ENCODE data around the gene RELN.

DNA sequence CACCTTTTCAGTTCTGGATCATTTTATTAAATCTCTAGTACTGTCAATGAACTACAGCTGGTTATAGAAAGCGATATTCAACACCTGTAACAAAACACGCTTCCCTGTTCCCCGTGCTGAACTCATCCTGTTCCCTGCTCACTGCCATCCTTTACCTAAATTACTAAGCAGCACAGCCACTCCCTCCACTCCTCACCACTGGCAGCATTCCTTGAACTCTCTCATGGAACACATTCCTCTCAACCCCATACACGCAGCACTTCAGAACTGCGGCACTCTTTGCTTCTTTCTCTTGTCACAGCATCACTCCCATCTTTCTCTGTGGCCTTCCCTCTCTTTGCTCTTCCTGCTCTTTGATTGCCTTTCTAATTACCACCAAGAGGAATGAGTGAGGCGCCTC is 27.4 kb downstream of the RELN start:
- TF ChIP-seq, protein P1, sequence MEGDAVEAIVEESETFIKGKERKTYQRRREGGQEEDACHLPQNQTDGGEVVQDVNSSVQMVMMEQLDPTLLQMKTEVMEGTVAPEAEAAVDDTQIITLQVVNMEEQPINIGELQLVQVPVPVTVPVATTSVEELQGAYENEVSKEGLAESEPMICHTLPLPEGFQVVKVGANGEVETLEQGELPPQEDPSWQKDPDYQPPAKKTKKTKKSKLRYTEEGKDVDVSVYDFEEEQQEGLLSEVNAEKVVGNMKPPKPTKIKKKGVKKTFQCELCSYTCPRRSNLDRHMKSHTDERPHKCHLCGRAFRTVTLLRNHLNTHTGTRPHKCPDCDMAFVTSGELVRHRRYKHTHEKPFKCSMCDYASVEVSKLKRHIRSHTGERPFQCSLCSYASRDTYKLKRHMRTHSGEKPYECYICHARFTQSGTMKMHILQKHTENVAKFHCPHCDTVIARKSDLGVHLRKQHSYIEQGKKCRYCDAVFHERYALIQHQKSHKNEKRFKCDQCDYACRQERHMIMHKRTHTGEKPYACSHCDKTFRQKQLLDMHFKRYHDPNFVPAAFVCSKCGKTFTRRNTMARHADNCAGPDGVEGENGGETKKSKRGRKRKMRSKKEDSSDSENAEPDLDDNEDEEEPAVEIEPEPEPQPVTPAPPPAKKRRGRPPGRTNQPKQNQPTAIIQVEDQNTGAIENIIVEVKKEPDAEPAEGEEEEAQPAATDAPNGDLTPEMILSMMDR (IDR thresholded peaks at IDR 0.05) = no peak
- no peak for TF ChIP-seq POLR2A (IDR thresholded peaks at IDR 0.05)
- no peak for TF ChIP-seq EP300 (IDR thresholded peaks at IDR 0.05)
